GM06990 (cell line): ENCODE measurements around the gene UBE2D2.
A peak's percentile ranks its signal among the peaks of the same experiment; 100 is the strongest.

Experiments
- DNase-seq: peaks from one replicate; pipeline ENCODE4 v3.0.0-alpha.2; 2011; ENCODE audit not compliant: insufficient read length; ENCODE audit errors: extremely low read depth
- H3K27me3 ChIP-seq: replicated peaks from 2 replicates; pipeline ENCODE4 v1.6.0; 2011; ENCODE audit warnings: low read length; ENCODE audit not compliant: control insufficient read depth, insufficient read depth
- H3K36me3 ChIP-seq: 2 replicates; pipeline ENCODE4 v1.5.1; 2011; ENCODE audit warnings: low read length; ENCODE audit not compliant: control insufficient read depth, insufficient read depth
- H3K4me3 ChIP-seq: replicated peaks from 2 replicates; pipeline ENCODE4 v1.5.1; 2011; ENCODE audit warnings: low read depth, mild to moderate bottlenecking, control low read depth, low read length
- TF ChIP-seq, protein P1 (sequence below): IDR thresholded peaks from 2 replicates; pipeline ENCODE4 v1.5.1; 2011; ENCODE audit warnings: low read length, control low read depth, mild to moderate bottlenecking, inconsistent platforms; ENCODE audit not compliant: insufficient read depth, poor library complexity, severe bottlenecking

The UBE2D2 gene

DNA sequence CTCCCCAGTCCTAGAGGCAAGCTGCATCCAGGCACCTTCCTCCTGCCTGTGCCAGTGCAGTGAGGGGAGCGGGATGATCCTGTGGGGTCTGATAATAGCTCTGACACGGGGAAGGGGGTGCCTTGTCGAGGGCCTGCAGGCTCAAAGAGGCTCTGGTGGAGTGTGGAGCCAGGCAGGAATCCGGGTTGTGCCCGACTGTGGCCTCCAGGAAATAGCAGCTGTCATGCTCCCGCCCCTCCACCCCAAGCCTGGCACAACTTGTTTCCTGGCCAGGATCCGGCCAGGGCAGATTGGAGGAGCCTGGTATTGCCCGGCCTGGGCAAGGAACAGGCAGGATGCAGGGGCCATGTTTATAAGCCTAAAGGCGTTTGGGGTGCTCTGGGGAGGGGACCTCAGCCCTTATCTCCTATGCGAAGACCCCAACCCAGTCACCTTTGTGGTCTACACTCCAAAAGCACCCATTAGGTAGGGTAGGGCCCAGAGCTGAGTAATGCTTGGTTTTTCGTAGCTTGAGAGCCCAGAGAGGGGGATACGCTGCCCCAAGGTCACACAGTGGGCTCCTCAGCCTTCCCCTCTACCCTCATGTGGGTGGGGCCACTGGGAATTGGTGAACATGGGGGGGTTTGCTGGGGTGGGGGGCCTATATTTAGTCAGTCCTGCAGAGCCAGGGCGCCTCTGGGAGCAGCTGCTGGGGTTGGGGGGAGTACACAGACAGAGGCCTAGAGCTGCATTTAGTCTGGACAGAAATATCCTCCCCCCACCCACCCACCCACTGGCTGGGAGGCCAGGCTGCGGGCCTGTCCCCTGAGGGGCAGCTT, 99.2 kb downstream of the UBE2D2 start:
- DNase-seq: no peak
- H3K4me3 ChIP-seq: peak overlapping the region; percentile 22; the same call in 1 of the 2 replicates

GRCh38 chr5:139660923-139661814, 100.0 kb downstream of the UBE2D2 start:
- TF ChIP-seq, protein P1, sequence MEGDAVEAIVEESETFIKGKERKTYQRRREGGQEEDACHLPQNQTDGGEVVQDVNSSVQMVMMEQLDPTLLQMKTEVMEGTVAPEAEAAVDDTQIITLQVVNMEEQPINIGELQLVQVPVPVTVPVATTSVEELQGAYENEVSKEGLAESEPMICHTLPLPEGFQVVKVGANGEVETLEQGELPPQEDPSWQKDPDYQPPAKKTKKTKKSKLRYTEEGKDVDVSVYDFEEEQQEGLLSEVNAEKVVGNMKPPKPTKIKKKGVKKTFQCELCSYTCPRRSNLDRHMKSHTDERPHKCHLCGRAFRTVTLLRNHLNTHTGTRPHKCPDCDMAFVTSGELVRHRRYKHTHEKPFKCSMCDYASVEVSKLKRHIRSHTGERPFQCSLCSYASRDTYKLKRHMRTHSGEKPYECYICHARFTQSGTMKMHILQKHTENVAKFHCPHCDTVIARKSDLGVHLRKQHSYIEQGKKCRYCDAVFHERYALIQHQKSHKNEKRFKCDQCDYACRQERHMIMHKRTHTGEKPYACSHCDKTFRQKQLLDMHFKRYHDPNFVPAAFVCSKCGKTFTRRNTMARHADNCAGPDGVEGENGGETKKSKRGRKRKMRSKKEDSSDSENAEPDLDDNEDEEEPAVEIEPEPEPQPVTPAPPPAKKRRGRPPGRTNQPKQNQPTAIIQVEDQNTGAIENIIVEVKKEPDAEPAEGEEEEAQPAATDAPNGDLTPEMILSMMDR: no peak
- Histone ChIP-seq H3K4me3 (no peak overlapping the region), H3K36me3 (no peaks in the 10 kb centered on the region), H3K27me3 (no peaks in the 10 kb centered on the region)
- peak; percentile 81 for DNase-seq

More for the DNA sequence above, 99.2 kb downstream of the UBE2D2 start:
- Histone ChIP-seq H3K36me3 (no peaks in the 10 kb centered on the region), H3K27me3 (no peaks in the 10 kb centered on the region)
- TF ChIP-seq, protein P1: no peak

- Histone ChIP-seq H3K4me3 (no peak overlapping the region), H3K36me3 (no peaks in the 10 kb centered on the region), H3K27me3 (no peaks in the 10 kb centered on the region)
- TF ChIP-seq, protein P1: no peak
- DNase-seq: peak; percentile 65
Measured at GRCh38 chr5:139662617-139663016, 101.5 kb downstream of the UBE2D2 start.

DNA sequence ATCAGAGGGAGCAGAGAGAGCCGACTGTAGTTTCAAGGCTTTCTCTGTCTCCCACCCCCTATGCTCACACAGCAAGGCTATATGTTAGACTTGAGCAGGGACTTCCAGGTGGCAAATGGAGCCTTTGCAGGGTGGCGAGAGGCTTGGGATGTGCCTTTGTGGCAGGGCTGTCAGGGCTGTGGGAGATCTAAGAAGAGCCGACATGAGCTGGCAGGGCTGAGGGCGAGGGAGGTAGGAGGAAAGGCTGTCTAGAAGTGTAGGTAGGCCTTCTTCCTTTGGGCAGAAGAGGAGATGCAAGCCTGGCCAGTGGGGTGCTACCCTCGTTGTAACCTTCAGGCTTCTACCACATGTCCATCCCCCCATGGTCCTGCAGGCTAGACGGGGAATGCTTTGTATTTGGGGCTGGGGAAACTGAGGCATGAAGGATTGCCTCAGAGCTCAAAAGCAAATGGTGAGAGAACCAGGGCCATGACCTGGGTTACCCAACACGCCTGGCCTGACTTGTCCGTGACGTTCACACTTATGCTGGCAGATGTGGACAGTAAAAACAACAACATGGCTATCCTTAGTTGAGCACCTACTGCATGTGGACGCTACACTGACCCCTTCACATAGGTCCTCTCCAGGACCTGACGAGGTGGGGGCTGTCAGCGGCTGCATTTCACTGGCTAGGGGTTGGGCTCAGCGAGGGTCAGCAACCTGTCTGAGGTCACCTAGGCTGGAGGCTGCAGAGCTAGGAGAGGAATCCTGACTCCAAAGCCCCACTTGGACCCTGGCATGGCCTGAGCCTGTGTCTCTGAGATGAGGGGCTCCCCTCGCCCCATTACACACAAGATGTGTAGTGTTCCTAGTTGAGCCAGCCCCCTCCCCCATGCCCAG, 102.3 kb downstream of the UBE2D2 start:
- Histone ChIP-seq H3K36me3 (no peaks in the 10 kb centered on the region), H3K4me3 (no peak overlapping the region), H3K27me3 (no peaks in the 10 kb centered on the region)
- TF ChIP-seq, protein P1: no peak
- DNase-seq: no peak

- H3K36me3 ChIP-seq: no peaks in the 10 kb centered on the region
- H3K27me3 ChIP-seq: no peaks in the 10 kb centered on the region
- H3K4me3 ChIP-seq: no peak overlapping the region
- TF ChIP-seq, protein P1: no peak
- peak; percentile 73 for DNase-seq
Measured at GRCh38 chr5:139664086-139664693, 103.1 kb downstream of the UBE2D2 start.
